HUDEP-2 (cell line): ENCODE results near the gene PRKAG2.
A peak's percentile ranks its signal among the peaks of the same experiment; 100 is the strongest.
"Not testable (repeated sequence)": the region's sequence is repeated elsewhere in the genome, so short reads cannot be mapped to it uniquely, and the experiment has no call there.

Experiments
- DNase-seq, 76 experiments: peaks; one replicate each; lab custom pipeline; 2025; ENCODE audit not compliant: unreplicated experiment in 76 of 76; lab: John Stamatoyannopoulos, UW

Gene PRKAG2

GRCh38 chr7:151806952-151807775 lies 69.8 kb downstream of the PRKAG2 start:
- DNase-seq = no peak

DNA sequence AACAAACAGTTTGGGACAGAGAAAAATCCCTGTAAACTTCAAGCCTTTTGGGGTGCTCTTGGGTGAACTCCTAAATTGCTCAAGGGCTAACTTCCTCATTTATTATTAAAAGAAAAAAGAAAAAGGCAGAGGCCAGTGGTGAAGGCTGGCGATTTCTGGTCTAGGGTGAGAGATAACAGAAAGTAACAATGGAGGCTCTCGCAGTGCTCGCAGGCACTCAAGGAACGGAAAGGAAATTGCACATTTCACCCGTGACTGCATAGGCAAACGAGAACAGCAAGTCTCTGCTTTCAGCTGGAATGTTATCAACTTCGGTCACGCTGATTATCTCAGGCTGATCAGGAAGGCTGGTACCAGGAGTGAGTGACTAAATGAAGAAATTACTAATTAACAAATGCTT lies 70.7 kb downstream of the PRKAG2 start:
- no peak for DNase-seq

- DNase-seq = no peak
These were observed 71.7 kb downstream of the PRKAG2 start for GRCh38 chr7:151805191-151805590.

DNA sequence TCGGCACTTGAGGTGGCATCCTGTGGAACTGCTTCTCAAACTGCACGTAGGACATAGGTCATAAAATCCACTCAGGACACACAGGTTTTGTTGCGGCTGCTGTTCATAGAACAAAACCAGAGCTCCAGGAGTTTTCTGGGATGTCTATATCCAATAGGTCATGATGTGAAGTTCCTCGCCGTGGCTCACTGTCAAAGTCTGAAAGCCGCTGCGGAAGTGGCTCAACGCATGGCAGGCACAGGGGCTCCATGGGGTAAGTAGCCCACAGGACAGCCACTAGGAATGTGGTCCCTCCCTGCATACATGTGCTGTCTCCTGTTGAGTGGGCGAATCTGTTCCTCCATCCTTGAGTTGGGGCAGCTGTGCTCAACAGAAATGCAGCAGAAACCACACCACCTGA lies 72.2 kb downstream of the PRKAG2 start:
- no peak for DNase-seq

DNA sequence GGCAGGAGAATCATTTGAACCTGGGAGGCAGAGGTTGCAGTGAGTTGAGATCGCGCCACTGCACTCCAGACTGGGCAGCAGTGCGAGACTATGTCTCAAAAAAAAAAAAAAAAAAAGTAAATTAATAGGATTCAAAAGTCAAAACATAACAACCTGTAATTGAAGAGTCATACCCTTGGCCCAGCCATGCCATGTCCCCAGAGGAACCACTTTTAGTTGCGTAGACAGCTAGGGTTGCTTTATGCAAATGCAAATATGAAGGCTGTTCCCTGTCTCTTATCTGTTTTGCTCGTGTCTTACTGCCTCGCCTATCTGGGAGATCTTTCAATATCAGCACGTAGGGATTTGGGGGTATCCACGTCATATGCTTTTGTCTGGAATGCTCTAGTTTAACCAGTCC lies 73.1 kb downstream of the PRKAG2 start:
- DNase-seq = no peak

GRCh38 chr7:151802469-151802846 lies 74.5 kb downstream of the PRKAG2 start:
- no peak for DNase-seq

DNA sequence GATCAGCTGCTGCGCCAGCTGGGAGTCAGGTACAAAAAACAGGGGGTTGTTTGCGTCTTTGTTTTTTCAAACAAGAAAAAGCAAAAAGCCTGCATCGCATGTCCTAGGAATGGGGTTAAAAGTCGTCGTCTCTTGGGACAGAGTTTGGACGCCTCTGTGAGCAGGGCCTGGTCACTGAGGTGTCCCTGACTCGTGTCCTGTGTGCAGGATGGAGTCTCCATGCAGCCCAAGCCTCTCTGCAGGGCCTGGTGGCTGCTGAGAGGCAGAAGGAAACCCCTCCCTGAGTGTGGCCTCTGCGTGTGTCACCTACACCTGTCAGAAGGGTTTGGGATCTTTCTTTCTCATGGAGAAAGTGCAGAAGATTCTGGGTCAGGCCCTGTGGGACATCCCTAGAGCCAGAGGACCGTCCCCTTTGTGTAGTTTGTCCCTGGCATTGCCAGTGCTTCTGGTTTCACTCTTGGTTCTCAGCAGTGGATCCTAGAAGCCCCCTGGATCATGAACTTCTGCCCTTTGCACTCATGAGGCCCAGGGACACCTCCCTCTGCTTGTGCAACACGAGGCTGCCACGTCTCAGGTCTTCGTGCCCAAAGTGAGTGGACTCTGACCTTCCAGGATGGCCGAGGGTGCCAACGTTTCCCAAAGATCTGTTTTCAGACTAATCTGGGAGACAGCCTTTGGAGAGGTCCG lies 75.0 kb downstream of the PRKAG2 start:
- DNase-seq = no peak

- no peak for DNase-seq
These were observed 75.6 kb downstream of the PRKAG2 start for GRCh38 chr7:151801291-151801690.

GRCh38 chr7:151800861-151801260 lies 76.1 kb downstream of the PRKAG2 start:
- no peak for DNase-seq

DNA sequence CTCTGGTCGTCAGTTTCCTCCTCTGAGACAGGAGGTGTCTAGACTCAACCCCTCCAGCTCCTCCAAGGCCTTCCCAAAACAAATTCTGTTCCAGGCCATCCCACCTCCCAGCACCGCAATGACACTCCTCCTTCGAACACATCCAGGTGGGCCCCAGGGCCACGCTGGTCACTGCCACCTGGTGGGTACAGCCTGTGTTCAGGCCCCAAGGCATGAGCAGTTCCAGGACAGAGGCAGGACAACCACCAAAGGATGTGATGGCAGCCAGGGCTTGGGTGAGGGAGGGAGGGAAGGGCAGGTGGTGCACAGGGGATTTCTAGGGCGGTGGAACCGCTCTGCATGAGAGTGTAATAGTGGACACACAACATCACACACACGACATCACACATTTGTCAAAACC lies 76.5 kb downstream of the PRKAG2 start:
- no peak for DNase-seq

DNA sequence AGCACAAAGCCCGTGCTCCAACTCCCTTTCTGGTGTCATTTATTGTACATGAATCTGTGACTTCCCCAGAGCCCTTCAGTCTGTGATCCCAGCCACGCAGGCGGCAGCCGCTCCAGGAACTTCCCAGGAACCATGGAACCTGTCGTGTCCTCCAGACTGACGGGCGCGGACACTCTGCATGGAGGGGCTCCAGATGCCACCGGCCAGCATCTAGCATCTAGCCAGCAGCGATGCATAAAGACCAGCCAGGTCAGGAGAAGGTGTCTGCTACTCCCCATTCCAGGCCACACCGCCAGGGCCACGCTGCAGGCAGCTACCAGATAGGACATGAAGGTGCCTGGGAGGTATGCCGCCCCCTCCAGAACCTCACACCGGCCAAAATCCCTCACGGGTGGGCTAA lies 77.4 kb downstream of the PRKAG2 start:
- no peak for DNase-seq

DNA sequence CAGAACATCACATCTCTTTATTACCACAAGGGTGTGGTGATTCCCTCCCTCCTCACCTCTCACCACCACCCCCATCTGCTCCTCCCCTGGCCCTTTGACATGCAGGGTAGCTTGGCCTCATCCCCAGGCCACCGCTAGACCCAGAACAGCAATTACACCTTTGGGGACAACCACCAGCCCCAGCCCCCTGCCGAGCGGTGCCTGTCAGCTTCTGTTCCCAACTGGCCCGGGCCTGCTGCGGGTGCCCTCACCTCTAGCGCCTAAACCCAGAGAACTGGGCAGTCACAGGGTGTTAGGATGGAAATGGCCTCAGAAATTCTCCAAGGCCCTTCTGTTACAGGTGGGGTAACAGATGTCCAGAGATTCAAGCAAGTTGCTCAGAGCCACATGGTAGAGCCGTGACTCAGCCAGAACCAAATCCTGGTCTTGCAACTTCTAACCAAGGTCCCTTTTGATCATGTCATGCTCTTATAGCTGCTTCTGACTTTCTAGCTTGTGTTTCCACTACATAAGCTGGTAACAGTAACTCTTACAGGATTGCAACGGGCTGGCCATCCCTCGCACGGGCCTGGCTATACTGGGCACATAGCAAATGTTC lies 78.0 kb downstream of the PRKAG2 start:
- no peak for DNase-seq

DNA sequence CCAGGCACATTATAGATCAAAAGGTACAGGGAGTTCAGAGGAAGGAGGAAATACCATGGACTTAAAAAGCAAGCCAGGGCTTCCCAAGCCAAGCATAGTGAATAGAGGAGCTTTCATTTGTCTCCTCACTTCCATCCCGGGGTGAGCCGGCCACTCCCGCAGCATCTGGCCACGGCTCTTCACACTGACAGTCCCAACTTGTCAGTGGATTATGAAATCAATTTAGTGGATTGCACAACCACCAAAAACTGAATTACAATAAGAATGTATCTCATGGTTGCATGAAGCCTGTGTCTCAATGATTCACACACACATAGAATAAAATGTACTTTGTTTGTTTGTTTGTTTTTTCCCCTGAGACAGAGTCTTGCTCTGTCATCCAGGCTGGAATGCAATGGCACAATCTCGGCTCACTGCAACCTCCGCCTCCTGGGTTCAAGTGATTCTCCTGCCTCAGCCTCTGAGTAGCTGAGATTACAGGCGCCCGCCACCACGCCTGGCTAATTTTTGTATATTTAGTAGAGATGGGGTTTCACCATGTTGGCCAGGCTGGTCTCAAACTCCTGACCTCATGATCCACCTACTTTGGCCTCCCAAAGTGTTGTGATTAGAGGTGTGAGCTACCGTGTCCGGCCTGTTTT lies 79.1 kb downstream of the PRKAG2 start:
- not testable (repeated sequence) for DNase-seq

- no peak for DNase-seq
These were observed 79.9 kb downstream of the PRKAG2 start for GRCh38 chr7:151796871-151797537.

DNA sequence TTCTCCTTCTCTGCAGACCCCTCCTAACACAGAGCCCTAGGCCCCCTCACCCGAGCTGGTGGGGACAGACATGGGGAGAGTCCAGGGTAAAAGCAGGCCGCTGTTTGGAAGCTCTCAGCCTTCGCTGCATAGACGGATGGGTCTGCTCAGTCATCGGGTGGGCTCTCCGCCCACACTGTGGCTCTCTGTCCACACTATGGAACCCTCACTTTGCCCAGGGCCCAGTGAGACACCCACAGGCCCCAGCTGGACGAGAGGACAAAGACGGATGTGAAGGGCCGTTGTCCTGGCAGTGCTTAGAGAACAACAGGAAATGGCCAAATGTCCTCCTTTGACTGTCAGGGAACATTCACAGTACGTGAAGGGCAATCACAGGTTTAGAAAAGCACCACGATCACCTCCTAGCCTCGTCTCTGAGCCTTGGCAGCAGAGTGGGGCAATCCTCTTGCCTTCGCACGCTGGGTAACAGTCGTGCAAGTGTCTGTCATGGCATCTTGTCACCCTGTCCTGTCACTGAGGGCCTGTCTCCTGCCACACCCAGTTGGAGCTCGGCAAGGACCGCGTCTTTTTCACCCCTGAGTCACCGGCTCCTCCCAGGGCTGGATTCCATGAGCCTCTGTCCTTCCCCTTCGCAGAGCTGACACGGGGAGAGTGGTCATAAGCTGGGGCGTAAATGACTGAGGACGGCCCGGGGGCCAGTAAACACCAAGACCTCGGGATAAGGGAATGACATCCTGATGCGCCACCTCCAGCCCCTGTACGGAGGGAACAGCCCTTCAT lies 80.6 kb downstream of the PRKAG2 start:
- no peak for DNase-seq

GRCh38 chr7:151795168-151795811 lies 81.6 kb downstream of the PRKAG2 start:
- peak in 1 of 76 experiments; percentile 3 for DNase-seq

DNA sequence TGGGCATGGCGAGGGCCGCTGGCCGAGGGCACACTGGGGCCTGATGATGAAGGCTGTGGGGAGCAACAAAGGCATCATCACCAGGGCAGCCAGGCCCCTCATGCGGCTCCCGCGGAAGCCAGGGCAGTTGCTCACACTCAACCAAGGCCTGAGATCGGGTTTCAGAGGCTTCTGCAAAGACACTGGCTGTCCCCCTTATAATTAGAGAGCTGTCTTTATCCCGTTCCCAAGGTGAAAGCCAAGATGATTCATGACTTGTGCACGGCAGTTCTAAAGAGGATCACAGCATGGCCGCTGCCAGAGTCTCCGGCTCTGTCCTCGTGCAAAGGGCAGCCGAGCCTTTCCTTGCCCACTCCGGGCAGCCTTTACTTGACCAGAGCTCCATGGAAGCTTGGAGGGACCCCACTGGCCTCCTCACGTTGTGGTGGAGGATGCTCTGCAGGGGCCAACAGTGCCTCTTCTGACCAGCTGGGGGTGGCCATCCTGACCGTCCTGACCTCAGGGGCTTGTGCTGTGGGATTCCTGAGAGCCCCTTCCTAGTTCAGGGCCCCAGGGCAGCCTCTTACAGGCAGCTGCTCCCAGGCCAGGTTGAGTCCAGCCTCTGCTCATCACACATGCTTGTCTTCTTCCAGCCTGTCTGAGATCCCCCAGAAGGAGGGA lies 82.3 kb downstream of the PRKAG2 start:
- no peak for DNase-seq

DNA sequence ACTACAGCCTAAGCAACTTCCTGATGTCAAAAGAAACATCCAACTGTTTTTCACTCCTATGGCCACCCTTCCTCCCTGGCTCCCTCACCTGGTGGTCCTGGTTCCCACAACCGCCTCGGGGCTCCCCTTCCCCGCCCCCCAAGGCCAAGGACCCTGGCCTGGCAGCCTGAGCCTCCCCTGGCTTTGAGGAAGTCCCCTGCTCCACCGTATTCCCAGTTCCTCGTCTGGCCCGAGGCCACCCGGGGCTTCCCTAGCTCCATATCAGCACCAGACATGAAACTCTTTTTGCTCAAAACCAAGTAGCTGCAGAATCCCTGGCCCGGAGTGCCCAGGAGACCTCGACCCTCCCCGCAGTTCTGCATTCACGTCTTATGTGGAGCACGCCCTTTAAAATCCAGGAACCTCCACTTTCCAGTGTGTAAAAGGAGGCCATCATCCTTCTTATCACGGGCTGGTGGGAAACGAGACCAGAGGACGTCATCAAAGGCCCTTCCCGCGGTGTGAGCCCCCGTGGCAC lies 82.9 kb downstream of the PRKAG2 start:
- DNase-seq = no peak

DNA sequence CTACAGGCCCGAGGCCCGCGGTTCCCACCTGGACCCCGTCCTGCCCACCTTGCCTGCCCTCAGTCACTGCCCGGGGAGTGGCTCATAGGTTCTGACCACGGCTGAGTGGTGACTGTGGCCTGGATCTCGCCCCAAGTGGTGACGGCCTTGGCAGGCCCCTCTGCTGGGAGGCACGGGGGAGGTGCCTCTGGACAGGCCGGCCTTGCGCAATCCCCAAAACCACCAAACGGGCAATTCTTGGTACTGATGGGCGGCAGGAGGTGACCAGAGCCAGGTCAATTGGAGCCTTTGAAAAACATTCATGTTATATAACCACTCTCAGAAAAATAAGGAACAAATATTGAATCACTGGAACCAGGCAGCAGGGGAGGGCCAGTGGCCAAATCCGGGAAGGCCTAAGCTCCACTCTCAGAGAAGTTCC lies 83.4 kb downstream of the PRKAG2 start:
- DNase-seq = no peak
